Epithelial cell of proximal tubule (primary cell): Measurements from ENCODE around the gene TMEM184A. TPM values are rescaled to one million over a fixed set of nuclear protein-coding genes. Genes with fewer than 3 reads are reported as not detected.
"Not testable (repeated sequence)": the region's sequence is repeated elsewhere in the genome, so short reads cannot be mapped to it uniquely, and the experiment has no call there.

Experiments
- DNase-seq: peaks from one replicate; pipeline ENCODE4 v3.0.0-alpha.2; 2011; ENCODE audit warnings: low read depth
- H3K4me3 ChIP-seq: 2 replicates; pipeline ENCODE4 v1.5.1; 2011; ENCODE audit warnings: low read depth, mild to moderate bottlenecking, low read length
- CTCF ChIP-seq: conservative IDR thresholded peaks from 2 replicates; pipeline ENCODE4 v1.5.1; 2012; ENCODE audit warnings: low read depth, mild to moderate bottlenecking, low read length
- total RNA-seq: library from RNA; depleted of rRNA; stranded (reverse); fragments of >200 nt; gene quantifications from 2 replicates; pipeline ENCODE4 v1.2.3, GENCODE V29; 2015

TMEM184A gene
- total RNA-seq, 1 donor from 2014 or later, result 3.6 TPM

DNA sequence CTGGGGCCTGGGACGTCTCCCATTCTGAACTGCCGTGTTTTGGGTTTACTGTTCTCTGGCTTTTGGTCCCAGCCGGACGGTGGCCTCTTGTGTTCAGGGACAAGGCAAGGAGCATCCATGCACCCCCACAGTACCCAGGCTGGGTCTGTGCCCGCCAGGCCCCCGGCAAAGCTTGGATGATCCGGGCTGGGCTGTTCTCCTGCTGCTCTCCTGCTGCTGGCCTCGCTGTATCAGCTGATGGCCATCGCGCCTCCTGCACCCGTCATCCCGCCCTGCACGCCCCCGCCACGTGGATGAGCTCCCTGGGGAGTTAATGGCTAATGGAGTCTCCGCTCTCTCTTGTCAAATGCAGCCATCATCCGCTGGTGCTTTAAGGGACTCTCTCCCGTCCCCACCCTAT is 28.7 kb upstream of the TMEM184A start:
- TF ChIP-seq CTCF, result no peak
- DNase-seq, result no peak

GRCh38 chr7:1583241-1583930 is 27.4 kb upstream of the TMEM184A start:
- not testable (repeated sequence) for DNase-seq, H3K4me3 ChIP-seq

More for the DNA sequence above, 28.7 kb upstream of the TMEM184A start:
- H3K4me3 ChIP-seq, result no peak overlapping the region

DNA sequence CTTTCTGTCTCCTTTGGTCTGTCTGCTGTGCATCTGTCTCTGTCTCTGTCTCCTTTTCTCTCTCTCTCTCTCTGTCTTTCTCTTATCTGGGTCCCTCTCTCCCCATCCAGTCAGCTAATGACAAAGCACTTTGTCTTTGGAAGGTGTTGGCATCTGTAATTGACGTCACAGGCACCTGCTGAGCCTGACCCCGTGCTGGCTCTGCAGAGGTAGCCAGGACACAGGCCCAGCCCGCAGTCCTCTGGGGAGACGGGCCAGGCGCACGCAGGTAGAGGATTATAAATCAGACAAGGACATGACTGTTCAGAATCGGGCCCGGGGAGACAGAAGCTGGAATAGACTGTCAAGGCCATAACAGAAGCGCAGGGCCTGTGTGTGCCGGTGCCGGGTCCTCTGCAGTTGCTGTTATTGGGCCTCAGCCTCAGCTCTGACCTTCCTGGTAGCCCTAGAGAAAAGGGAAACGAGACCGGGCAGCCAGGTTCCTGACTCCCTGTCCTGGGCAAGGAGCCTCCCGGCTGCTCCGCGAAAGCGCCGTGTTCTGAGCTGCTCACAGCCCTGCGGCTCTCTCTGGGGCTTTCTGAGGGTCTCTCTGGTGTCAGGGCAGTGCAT is 24.5 kb upstream of the TMEM184A start:
- no peak for DNase-seq
- H3K4me3 ChIP-seq, result no peak overlapping the region
- no peak for TF ChIP-seq CTCF

GRCh38 chr7:1579481-1580421 is 23.7 kb upstream of the TMEM184A start:
- TF ChIP-seq CTCF, result peak; percentile 85
- DNase-seq, result no peak
- no peak overlapping the region for H3K4me3 ChIP-seq

DNA sequence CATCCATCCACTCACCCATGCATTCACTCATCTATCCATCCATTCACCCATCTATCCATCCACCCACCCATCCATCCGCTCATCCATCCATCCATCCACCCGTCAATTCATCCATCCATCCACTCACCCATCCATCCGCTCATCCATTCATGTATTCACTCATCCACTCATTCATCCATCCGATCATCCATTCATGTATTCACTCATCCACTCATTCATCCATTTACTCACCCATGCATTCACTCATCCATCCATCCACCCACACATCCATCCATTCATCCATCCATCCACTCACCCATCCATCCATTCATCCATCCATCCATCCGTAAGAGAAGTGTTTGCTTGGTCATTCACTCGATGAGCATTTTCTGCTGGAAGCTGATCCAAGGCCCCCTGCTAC is 22.5 kb upstream of the TMEM184A start:
- TF ChIP-seq CTCF, result no peak
- no peak overlapping the region for H3K4me3 ChIP-seq
- no peak for DNase-seq

- TF ChIP-seq CTCF, result no peak
- DNase-seq, result no peak
- no peak overlapping the region for H3K4me3 ChIP-seq
Measured at GRCh38 chr7:1576521-1577253, 20.7 kb upstream of the TMEM184A start.

DNA sequence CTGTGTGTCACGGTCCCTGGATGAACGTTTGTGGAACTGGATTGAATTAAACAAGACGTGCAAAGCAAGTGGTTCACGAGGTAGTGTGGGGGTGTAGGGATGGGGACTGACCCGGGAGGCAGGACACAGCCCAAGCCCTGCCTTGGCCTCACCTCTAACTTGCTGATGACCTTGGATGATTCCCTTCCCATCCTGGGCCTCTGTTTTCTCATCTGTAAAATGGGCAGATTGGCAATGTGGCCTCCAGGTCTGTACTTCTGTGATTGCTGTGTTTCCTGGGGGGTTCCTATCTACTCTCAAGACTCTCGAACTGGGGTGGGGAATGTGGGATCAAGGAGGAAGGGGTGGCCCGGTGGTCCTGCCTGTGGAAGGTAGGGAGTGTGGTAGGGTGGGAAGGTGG is 19.8 kb upstream of the TMEM184A start:
- TF ChIP-seq CTCF, result no peak
- no peak for DNase-seq
- H3K4me3 ChIP-seq, result no peak overlapping the region
